ENCODE measurements around the gene TMEM247. TPM values are rescaled to one million over a fixed set of nuclear protein-coding genes. Genes with fewer than 3 reads are reported as not detected.

TMEM247 gene
- total and polyA plus RNA-seq, 10 of the 15 experiments (the other 5 are each of a cell fraction or from before 2014, with no cell fraction given), result not detected

GRCh38 chr2:46439582-46439981 is 39.8 kb upstream of the TMEM247 start (continued):
- TF ChIP-seq SRF (IDR thresholded peaks at IDR 0.05; ENCODE audit: low read depth in 2 of 2, low read length in 2 of 2), result no peak
- no peak for TF ChIP-seq POU2F2 (IDR thresholded peaks at IDR 0.05; ENCODE audit: borderline replicate concordance, low read depth, low read length)
- 0 out of 2 replicates have a peak, but pooled peaks have one; percentile 32 for TF ChIP-seq CHD2 (IDR thresholded peaks at IDR 0.05; ENCODE audit: borderline replicate concordance, low read depth, low read length)
- no peak for TF ChIP-seq TCF12 (IDR thresholded peaks at IDR 0.05; ENCODE audit: low read depth, low read length)
- TF ChIP-seq BMI1 (IDR thresholded peaks at IDR 0.05; ENCODE audit: borderline replicate concordance), result no peak
- TF ChIP-seq E4F1 (IDR thresholded peaks at IDR 0.05; ENCODE audit: borderline replicate concordance, partially characterized antibody), result no peak
- peak; percentile 70; the same call in 1 of the 2 replicates for TF ChIP-seq MTA2 (IDR thresholded peaks at IDR 0.05; ENCODE audit: low read depth)
- no peak for TF ChIP-seq CREB1 (IDR thresholded peaks at IDR 0.05; ENCODE audit: low read depth)
- 0 out of 2 replicates have a peak, but pooled peaks have one; percentile 27 for TF ChIP-seq NBN (IDR thresholded peaks at IDR 0.05)
- peak; percentile 76 for TF ChIP-seq MEF2B (IDR thresholded peaks at IDR 0.05; ENCODE audit: partially characterized antibody, poor library complexity, severe bottlenecking)
- TF ChIP-seq JUND (IDR thresholded peaks at IDR 0.05; ENCODE audit: low read depth, low read length), result no peak
- TF ChIP-seq RB1 (IDR thresholded peaks at IDR 0.05; ENCODE audit: borderline replicate concordance), result no peak
- TF ChIP-seq, protein P1, sequence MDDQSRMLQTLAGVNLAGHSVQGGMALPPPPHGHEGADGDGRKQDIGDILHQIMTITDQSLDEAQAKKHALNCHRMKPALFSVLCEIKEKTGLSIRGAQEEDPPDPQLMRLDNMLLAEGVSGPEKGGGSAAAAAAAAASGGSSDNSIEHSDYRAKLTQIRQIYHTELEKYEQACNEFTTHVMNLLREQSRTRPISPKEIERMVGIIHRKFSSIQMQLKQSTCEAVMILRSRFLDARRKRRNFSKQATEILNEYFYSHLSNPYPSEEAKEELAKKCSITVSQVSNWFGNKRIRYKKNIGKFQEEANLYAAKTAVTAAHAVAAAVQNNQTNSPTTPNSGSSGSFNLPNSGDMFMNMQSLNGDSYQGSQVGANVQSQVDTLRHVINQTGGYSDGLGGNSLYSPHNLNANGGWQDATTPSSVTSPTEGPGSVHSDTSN (IDR thresholded peaks at IDR 0.05; ENCODE audit: insufficient replicate concordance, low read depth, low read length), result no peak
- TF ChIP-seq TAF1 (IDR thresholded peaks at IDR 0.05; ENCODE audit: borderline replicate concordance, low read depth, low read length), result no peak

Measured in GM12878 (cell line).